HG03354 (cell line): ENCODE data around the gene REXO4.
A peak's percentile ranks its signal among the peaks of the same experiment; 100 is the strongest.
"Not testable (repeated sequence)": the region's sequence is repeated elsewhere in the genome, so short reads cannot be mapped to it uniquely, and the experiment has no call there.

Experiments used
- ATAC-seq: cut with Tn5 transposase; IDR thresholded peaks from one replicate; pipeline ENCODE4 v1.9.1; 2021; ENCODE audit warnings: mild to moderate bottlenecking; ENCODE audit not compliant: unreplicated experiment, poor library complexity, severe bottlenecking

Gene REXO4

DNA sequence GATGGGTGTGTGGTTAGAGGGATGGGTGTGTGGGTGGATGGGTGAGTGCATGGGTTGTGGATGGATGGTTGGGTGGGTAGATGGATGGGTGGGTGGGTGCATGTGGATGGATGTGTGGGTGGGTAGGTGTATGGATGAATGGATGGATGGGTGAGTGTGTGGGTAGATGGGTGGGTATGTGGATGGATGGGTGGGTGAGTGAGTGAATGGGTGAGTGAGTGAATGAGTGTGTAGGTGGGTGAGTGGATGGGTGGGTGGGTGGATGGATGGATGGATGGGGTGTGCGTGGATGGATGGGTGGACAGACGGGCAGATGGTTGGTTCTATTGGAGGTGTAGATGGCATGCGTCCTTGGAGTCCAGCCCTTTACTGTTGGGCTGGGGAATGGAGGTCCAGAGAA lies 24.4 kb downstream of the REXO4 start:
- ATAC-seq: no peak

DNA sequence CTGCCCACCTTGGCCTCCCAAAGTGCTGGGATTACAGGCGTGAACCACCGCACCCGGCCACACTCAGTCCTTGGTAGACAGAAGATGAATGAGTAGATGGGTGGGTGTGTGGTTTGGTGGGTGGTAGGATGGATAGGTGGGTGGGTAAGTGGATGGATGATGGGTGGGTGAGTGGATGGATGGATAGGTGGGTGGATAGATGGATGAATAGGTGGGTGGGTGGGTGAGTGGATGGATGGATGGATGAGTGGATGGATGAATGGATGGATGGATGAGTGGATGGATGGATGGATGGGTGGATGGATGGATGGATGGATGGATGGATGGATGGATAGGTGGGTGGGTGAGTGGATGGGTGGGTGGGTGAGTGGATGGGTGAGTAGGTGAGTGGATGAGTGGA lies 25.5 kb downstream of the REXO4 start:
- ATAC-seq: not testable (repeated sequence)

DNA sequence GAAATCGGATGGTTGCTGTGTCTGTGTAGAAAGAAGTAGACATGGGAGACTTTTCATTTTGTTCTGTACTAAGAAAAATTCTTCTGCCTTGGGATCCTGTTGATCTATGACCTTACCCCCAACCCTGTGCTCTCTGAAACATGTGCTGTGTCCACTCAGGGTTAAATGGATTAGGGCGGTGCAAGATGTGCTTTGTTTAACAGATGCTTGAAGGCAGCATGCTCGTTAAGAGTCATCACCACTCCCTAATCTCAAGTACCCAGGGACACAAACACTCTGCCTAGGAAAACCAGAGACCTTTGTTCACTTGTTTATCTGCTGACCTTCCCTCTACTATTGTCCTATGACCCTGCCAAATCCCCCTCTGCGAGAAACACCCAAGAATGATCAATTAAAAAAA lies 26.4 kb downstream of the REXO4 start:
- ATAC-seq: not testable (repeated sequence)

DNA sequence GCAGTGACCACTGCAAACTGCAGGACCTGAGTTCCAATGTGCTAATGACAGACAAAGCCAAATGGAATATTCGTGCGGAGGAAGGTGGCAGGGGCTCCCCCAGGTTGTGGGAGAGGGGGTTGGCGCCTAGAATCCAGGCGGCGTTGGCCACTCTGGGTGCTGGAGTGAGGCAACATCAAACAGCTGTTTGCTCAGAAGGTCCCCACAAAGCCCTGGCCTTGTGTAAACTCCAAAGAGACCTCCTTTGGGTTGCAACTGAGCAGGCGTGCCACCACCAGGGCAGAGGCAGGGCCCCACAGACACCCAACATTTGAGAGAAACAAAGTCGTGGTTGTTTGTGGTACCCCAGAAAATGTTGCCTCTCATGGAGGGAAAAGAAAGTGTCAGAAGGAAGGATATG lies 27.1 kb downstream of the REXO4 start:
- ATAC-seq: no peak

DNA sequence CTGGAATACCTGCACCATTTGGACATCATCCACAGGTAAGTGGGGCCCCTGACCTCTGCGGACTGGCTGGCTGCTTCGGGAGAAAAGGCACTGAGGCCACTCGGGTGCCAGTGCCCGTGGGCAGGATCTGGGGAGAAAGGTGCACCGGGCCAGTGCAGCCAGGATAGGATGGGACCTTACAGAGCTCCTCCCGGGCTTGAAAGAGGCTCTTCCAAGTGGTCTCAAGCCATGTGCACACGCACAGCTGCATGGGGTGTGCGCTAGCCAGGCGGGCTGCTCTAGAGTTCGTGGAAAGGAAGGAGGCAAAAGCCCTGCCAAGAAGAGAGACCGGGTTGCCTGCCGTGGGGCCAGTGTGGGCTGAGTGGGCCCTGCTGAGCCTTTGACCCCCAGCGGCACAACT lies 28.2 kb downstream of the REXO4 start:
- no peak for ATAC-seq

DNA sequence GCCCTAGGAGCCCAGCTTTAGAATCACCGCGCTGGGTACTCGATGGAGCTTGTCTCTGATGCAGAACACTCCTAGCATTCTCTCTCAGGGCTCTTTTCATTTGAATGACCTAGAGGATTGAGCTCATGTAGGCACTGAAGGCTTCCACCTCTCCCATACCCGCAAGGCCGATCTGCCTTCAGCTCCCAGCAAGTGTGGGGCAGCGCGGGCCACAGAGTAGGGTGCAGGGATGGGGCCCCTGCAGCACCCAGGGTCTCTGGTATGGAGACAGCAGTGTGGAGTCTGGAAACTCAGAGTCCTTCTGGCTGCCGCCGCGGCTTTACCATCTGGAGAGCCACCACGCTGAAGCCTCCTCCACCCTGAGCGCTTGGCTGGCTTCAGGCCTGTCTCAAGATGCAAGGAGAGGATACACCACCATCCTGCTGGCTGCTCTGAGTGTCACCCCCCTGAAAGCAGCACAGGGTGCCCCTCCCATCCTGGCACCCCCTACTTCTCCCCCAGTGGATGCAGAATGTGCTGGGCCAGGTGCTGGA lies 28.7 kb downstream of the REXO4 start:
- no peak for ATAC-seq

DNA sequence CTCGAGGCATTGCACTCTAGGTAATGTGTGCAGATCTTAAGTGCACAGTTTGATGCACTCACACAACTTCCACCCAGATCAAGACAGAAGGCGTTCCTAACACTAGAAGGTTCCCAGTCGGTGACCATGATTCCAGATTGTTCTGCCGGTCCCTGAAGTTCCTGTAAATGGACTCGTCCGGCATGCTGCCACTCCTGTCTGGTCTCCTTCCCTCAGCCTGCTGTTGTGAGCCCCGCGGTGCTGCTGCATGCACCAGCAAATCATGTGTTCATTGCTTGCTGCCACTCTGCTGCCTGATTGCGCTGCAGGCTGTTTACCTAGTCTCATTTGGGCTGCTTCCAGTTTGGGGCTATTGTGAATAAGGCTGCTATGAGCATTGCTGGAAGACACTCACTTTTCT lies 30.1 kb downstream of the REXO4 start:
- ATAC-seq: no peak

DNA sequence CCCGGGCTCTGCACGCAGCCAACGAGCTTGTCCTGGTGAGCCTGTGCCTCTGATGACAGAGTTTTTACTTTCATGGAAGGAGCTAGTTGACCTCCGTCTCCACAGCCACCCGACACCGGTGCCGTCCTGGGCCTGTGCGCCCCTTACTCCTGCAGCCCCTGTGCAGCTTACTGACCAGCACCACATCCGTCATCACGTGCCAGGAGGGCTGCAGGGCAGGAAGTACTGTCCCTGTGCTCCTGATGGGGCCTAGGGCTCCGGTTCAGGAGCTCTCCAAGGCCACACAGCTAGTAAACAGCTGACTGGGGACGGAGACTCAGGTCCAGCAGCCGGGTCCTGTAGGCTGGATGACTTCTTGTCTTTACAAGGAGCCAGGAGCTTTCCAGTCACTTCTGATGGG lies 31.5 kb downstream of the REXO4 start:
- no peak for ATAC-seq

DNA sequence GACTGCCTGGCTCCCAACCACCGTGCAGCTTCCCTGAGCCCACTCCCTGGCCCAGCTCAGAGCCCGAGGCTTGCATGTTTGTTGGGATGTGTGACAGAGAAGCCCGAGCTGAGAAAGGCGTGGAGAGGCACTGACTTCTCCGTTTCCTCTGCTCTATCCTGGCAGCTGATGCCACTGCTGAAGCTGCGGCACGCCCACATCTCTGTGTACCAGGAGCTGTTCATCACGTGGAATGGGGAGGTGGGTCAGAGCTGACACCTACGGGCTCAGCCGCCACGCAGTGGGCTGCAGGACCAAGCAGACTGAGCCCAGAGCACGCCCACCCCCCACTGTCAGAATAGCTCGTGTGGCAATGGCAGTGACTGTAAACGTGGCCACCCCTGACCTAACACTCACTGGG lies 32.4 kb downstream of the REXO4 start:
- ATAC-seq: no peak

DNA sequence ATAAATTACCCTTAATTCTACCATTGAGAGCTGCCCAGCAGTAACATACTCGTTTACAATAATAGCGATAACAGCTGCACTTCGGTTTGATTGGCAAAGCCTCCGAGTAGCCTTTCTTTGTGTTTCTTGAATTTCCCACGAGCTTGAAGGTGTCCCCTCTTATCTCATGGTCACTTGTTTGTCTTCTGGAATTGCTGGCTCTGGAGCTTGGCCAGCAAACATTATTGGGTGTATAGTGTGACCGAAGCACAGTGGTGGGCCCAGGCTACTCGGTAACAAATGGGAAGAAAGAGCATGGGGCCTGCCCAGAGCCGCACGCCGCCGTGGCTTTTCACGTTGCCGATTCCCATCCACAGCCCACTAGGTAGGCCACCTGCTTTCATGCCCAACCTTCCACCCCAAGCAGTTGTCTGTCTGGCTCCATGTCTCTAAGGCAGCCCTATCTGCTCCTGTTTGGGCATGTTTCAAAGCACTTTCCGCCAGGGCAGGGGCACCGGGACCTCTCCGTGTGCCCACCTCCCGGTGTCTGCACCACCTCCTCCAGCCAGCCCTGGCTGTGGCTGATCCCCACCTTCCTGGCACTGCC lies 33.0 kb downstream of the REXO4 start:
- no peak for ATAC-seq

DNA sequence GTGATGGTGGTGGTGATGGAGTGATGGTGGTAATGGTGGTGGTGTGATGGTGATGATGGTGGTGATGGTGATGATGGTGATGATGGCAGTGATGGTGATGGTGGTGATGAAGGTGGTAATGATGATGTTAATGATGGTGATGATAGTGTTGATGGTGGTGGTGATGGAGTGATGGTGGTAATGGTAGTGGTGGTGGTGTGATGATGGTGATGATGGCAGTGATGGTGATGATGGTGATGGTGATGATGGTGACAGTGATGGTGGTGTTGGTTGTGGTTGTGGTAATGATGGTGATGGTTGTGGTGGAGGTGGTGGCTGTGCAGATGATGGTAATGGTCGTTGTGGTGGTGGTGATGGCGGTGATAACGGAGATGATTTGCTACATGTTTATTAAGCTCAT lies 34.4 kb downstream of the REXO4 start:
- no peak for ATAC-seq

DNA sequence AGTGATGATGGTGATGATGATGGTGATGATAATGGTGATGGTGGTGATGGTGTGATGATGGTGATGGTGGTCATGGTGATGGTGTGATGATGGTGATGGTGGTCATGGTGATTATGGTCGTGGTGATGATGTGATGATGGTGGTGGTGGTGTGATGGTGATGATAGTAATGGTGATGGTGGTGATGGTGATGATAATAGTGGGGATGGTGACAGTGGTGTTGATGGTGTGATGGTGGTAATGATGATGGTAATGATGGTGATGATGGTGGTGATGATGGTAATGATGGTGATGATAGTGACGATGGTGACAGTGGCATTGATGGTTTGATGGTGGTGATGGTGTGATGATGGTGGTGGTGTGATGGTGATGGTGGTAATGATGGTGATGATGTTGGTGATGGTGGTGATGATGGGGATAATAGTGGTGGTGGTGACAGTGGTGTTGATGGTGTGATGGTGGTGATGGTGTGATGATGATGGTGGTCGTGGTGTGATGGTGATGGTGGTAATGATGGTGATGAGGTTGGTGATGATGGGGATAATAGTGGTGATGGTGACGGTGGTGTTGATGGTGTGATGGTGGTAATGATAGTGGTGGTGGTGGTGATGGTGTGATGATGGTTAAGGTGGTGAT lies 35.2 kb downstream of the REXO4 start:
- no peak for ATAC-seq

DNA sequence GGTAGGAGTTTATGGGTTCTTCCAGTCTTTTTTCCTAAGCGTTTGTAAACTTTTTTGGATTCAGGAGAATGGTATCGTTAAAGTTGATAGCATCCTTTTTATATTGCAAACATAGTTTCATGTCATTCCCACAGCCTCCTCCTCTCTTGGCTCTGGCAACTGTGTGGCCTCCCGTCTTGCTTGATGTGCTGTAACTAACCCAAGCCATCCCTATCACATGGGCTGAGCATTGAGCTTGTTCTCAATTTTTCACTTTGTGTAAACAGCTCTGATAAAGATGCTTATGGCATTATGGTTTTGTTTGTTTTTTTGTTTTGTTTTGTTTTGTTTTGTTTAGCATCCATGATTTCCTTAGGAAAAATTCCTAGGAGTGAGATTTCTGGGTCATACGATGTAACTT lies 37.1 kb downstream of the REXO4 start:
- no peak for ATAC-seq

DNA sequence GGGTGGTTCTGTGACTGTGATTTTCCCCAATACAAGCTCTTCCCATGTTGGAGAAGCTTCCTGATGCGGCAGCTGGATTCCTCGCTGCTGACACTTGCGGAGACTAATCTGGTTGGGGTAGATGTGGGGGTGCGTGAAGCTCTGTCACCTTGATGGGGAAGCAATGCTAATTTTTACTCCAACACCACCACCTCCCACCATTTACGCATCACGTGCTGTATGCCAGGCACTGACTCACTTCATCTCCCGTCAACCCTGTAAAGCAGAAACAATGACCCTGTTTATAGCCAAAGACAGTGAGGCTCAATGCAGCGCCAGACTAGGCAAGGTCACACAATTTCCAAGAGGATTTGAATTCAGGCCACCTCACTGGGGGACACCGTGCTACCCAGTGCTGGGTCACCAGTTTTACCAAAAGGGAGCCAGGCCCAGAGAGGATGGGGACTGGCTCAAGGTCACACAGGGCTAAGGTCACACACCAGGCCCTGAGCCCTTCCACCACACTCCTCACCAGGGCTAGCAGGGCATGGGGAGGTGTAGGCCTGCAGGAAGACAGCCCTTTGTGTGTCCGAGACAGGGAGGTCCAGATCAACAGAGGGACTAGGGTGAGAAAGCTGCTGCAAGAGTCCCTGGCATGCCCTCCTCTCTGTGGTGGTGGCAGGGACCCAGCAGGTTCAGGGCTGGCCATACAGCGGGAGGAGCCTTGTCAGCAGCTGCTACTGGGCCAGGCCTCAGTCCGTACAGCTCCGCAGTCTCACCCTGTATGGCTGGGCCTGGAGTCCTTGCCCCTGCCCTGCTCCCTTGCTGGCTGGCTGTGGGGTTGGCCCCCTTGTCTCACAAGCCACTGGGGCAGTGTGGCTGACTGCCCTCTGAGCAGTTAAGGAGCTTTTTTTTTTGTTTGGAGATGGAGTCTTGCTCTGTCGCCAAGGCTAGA lies 38.4 kb downstream of the REXO4 start:
- no peak for ATAC-seq

DNA sequence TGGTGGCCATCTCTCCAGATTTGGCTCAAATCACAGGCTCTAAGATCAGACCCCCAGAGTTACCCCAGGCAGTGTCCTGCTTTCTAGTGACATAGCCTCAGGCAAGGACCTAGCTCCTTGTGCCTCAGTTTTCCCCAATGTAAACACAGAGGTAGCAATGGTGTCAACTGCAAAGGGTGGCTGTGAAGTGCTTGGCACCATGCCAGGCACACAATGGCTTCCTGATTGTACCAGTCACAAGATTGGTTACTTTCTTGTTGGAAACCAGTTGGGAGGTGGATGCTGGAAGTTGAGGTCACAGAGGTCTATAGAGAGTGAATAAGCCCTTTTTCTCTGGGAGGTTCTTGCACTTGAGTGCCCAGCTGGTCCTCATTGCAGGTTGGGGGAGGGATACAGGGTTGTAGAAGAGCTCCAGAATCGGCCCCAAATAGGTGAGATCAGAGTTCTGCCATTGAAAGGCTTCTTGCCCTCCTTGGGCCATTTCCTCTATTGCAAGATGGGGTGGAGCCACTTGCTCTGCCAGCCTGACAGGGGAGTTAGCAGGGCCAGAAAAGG lies 39.3 kb downstream of the REXO4 start:
- no peak for ATAC-seq

DNA sequence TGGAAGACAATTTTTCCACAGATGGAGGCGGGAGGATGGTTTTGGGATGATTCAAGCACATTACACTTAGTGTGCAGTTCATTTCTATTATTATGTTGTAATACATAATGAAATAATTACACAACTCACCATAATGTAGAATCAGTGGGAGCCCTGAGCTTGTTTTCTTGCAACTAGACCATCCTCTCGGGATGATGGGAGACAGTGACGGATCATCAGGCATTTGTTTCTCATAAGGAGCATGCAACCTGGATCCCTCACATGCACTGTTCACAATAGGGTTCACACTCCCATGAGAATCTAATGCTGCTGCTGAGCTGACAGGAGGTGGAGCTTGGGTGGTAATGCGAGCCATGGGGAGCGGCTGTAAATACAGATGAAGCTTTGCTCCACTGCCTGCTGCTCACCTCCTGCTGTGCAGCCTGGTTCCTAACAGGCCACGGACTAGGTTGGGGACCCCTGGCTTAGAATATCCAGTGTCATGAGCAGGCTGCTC lies 40.0 kb downstream of the REXO4 start:
- no peak for ATAC-seq

DNA sequence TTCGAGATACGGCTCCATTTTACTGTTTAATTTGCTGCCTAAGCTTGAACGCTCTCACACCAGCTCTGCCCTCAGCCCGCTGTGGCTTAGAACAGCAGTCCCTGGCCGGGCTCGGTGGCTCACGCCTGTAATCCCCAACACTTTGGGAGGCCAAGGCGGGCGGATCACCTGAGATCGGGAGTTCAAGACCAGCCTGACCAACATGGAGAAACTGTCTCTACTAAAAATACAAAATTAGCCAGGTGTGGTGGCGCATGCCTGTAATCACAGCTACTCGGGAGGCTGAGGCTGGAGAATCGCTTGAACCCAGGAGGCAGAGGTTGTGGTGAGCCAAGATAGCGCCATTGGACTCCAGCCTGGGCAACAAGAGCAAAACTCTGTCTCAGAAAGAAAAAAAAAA lies 40.5 kb downstream of the REXO4 start:
- not testable (repeated sequence) for ATAC-seq

DNA sequence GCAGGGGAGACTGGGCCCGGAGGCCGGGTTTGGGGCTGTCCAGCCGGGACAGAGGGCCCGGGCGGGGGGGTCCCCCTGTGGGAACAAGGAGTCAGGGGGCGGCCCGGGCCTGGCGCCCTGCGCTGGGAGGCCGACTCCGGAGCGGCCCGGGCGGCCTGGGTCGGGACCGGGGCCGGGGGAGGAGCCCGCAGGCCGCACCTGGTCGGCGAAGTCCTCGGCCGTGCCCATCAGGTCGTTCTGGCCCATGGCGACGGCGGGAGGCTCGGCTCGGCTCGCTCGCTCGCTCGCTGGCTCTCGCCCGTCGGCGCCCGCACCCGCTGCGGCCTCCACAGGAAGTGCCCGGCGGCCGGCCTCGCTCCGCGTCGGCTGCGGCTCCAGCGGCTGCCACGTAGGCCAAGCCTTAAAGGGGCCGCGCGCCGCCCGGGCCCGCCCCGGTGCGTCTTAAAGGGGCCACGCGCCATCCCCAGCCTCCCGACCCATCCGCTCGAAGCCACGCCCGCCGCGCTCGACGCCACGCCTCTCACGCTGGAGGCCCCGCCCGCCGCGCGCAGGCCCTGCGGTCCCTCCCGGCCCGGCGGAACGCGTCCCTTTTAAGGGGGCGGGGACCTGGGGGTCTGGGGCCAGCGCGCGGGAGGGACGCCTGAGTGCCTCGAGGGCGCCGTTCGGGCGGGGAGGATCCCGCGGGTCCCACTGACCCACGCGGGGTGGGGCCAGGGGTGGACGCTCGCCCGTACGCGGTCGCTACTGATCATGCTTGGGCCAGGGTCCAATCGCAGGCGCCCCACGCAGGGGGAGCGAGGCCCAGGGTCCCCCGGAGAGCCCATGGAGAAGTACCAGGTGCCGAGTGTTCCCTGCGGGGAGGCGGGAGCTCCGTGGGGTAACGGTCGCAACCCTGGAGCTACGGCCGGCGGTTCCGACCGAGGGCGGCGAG lies 41.8 kb downstream of the REXO4 start, which contains the start of the genes STKLD1 and SURF4:
Gene STKLD1, plus strand, starts transcription at position 643 of the 931 bp plus-strand sequence. Its CDS starts 108 bp downstream, at position 751.
Gene SURF4, minus strand, starts transcription at position 337 of the 931 bp plus-strand sequence. Its CDS starts 91 bp downstream, at position 246.
- peak; percentile 93 for ATAC-seq
